HG03175 (cell line): Measurements from ENCODE around the gene EFNA4.

ENCODE experiments used
- ATAC-seq: cut with Tn5 transposase; IDR thresholded peaks from one replicate; pipeline ENCODE4 v1.9.1; 2021; ENCODE audit warnings: mild to moderate bottlenecking, moderate library complexity; ENCODE audit not compliant: unreplicated experiment

EFNA4 gene

GRCh38 chr1:155063550-155064110 is at the start of gene EFNA4:
EFNA4 (plus strand) TSS chr1:155063740; CDS start chr1:155063824, 84 bp downstream.
- ATAC-seq = peak; percentile 76

GRCh38 chr1:155014709-155015508 is 48.6 kb upstream of the EFNA4 start:
- ATAC-seq = no peak

GRCh38 chr1:155015527-155016230 is 47.9 kb upstream of the EFNA4 start:
- no peak for ATAC-seq

GRCh38 chr1:155016231-155016831 is 47.2 kb upstream of the EFNA4 start:
- peak; percentile 6 for ATAC-seq

- ATAC-seq = peak; percentile 79
These were observed 46.2 kb upstream of the EFNA4 start for GRCh38 chr1:155017041-155017945.

GRCh38 chr1:155017946-155018316 is 45.6 kb upstream of the EFNA4 start:
- ATAC-seq = no peak

- ATAC-seq = no peak
These were observed 44.8 kb upstream of the EFNA4 start for GRCh38 chr1:155018617-155019348.

- no peak for ATAC-seq
These were observed 43.9 kb upstream of the EFNA4 start for GRCh38 chr1:155019377-155020245.

- no peak for ATAC-seq
These were observed 41.2 kb upstream of the EFNA4 start for GRCh38 chr1:155022136-155022926.

- ATAC-seq = no peak
These were observed 40.7 kb upstream of the EFNA4 start for GRCh38 chr1:155022927-155023236.

GRCh38 chr1:155023627-155024026 is 39.9 kb upstream of the EFNA4 start:
- ATAC-seq = no peak

GRCh38 chr1:155024315-155024714 is 39.2 kb upstream of the EFNA4 start:
- no peak for ATAC-seq

- no peak for ATAC-seq
These were observed 37.4 kb upstream of the EFNA4 start for GRCh38 chr1:155026154-155026553.

GRCh38 chr1:155026588-155026987 is 37.0 kb upstream of the EFNA4 start:
- ATAC-seq = no peak

- no peak for ATAC-seq
These were observed 33.9 kb upstream of the EFNA4 start for GRCh38 chr1:155029513-155030242.

GRCh38 chr1:155030243-155030795 is 33.2 kb upstream of the EFNA4 start:
- no peak for ATAC-seq

GRCh38 chr1:155030899-155031298 is 32.6 kb upstream of the EFNA4 start:
- no peak for ATAC-seq
